ENCODE results near the gene AFF1. TPM values are rescaled to one million over a fixed set of nuclear protein-coding genes. Genes with fewer than 3 reads are reported as not detected.
A peak's percentile ranks its signal among the peaks of the same experiment; 100 is the strongest.

Gene AFF1
- total and polyA plus RNA-seq, 4 donors: 7.2 to 42.8 (median 21.5) TPM

DNA sequence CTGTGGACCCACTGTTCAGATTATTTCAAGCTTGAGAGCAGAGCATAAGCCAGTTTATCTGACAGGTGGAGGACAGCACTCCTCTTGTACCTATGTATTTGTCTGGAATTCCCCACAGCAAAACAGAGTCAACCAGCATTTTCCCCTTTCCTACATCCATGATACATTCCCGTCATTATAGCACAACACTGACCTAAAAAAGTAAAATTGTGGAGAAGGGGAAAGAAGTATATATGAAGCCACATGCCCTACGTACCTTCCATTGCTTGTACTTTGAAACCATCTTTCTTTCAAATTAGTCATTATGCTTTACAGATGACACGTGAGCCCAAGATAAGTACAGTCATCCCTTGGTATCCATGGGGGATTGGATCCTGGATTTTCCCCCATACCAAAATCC lies 212.3 kb downstream of the AFF1 start:
- DNase-seq (ENCODE audit: low spot score): no peak
- no peak overlapping the region for H3K9ac ChIP-seq (ENCODE audit: low read depth in 1 of 2, low read length in 2 of 2)
- no peak overlapping the region for H3K27ac ChIP-seq (ENCODE audit: low read depth in 1 of 2, low read length in 2 of 2)
- peaks cover 0 to 2% (median 0%) of the 10 kb centered on the region in 4 donors for H3K4me1 ChIP-seq (ENCODE audit: control insufficient read depth in 4 of 4, insufficient read depth in 4 of 4, low read length in 3 of 4)
- no peak overlapping the region for H3K4me3 ChIP-seq (ENCODE audit: low read depth in 1 of 3, low read length in 3 of 3)
- H3K9me3 ChIP-seq (ENCODE audit: control insufficient read depth in 4 of 4, low read length in 3 of 4): no peaks in the 10 kb centered on the region
- peaks cover 0 to 5% (median 3%) of the 10 kb centered on the region in 4 donors for H3K36me3 ChIP-seq (ENCODE audit: control insufficient read depth in 4 of 4, insufficient read depth in 3 of 4, low read depth in 1 of 4, low read length in 3 of 4)
- TF ChIP-seq FOXA1 (IDR thresholded peaks at IDR 0.05) (no peak), GABPA (IDR thresholded peaks at IDR 0.05 in 1 of 2, conservative IDR thresholded peaks at IDR 0.05 in 1 of 2) (no peak), EGR1 (IDR thresholded peaks at IDR 0.05; ENCODE audit: low read depth in 2 of 2) (no peak), NR2F2 (IDR thresholded peaks at IDR 0.05) (no peak), RAD21 (IDR thresholded peaks at IDR 0.05) (no peak), TAF1 (conservative IDR thresholded peaks at IDR 0.05) (no peak), FOXA2 (IDR thresholded peaks at IDR 0.05) (no peak)
- TF ChIP-seq, protein P1, sequence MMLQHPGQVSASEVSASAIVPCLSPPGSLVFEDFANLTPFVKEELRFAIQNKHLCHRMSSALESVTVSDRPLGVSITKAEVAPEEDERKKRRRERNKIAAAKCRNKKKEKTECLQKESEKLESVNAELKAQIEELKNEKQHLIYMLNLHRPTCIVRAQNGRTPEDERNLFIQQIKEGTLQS (IDR thresholded peaks at IDR 0.05): no peak
- TF ChIP-seq, protein P2, sequence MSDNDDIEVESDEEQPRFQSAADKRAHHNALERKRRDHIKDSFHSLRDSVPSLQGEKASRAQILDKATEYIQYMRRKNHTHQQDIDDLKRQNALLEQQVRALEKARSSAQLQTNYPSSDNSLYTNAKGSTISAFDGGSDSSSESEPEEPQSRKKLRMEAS (IDR thresholded peaks at IDR 0.05): no peak
- H3K27me3 ChIP-seq (ENCODE audit: control insufficient read depth in 4 of 4, insufficient read depth in 4 of 4, low read length in 3 of 4): no peaks in the 10 kb centered on the region
- 90% methylated on average over 3 of the region's 3 CpGs for WGBS

DNA sequence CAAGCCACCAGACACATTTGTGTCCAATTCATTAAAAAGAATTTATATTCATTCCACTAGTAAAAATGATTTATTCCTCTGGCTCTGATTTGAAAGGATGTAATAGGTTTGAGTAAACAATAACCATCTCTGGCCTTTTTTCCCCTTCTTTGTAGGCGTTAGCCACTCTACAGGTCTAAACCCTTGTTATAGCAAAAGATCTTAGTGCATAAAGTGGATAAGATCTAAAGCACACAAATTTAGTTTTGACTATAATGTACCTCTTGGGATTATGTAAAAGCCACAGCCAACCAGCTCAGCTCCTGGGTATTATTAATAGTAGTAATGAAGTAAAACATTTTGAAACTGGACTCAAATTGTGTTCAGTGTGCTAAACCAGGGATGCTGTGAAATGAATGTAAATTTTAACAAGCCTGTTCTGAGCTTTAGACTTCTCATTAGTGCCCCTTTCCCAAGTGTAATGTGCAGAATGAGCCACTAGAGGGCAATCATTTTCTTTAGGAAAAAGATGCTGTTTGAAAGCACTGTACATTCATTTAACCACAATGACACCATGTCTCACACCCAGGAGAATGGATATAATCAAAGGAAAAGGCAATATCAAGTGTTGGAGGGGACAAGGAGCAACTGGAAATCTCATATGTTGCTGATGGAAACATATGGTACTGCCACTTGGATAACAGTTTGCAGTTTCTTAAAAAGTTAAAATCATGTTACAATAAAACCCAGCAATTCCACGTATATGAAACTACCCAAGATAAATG lies 215.9 kb downstream of the AFF1 start:
- Histone ChIP-seq H3K4me3 (ENCODE audit: low read depth in 1 of 3, low read length in 3 of 3) (no peak overlapping the region), H3K9ac (ENCODE audit: low read depth in 1 of 2, low read length in 2 of 2) (no peak overlapping the region), H3K27me3 (ENCODE audit: control insufficient read depth in 4 of 4, insufficient read depth in 4 of 4, low read length in 3 of 4) (no peaks in the 10 kb centered on the region), H3K4me1 (ENCODE audit: control insufficient read depth in 4 of 4, insufficient read depth in 4 of 4, low read length in 3 of 4) (peaks cover 0 to 5% (median 0%) of the 10 kb centered on the region in 4 donors), H3K9me3 (ENCODE audit: control insufficient read depth in 4 of 4, low read length in 3 of 4) (no peaks in the 10 kb centered on the region), H3K36me3 (ENCODE audit: control insufficient read depth in 4 of 4, insufficient read depth in 3 of 4, low read depth in 1 of 4, low read length in 3 of 4) (no peaks in the 10 kb centered on the region), H3K27ac (ENCODE audit: low read depth in 1 of 2, low read length in 2 of 2) (no peak overlapping the region)
- WGBS: 44% methylated on average over 2 of the region's 2 CpGs
- DNase-seq (ENCODE audit: low spot score): peak; percentile 53
- TF ChIP-seq, protein P2 (IDR thresholded peaks at IDR 0.05): no peak
- TF ChIP-seq HNF4G (IDR thresholded peaks at IDR 0.05): no peak
- no peak for TF ChIP-seq NR2F2 (IDR thresholded peaks at IDR 0.05)
- peak; percentile 95 to 97 for TF ChIP-seq RAD21 (IDR thresholded peaks at IDR 0.05)
- no peak for TF ChIP-seq FOXA2 (IDR thresholded peaks at IDR 0.05)
- TF ChIP-seq SP1 (IDR thresholded peaks at IDR 0.05): no peak
- TF ChIP-seq RXRA (IDR thresholded peaks at IDR 0.05): no peak
- TF ChIP-seq GABPA (IDR thresholded peaks at IDR 0.05 in 1 of 2, conservative IDR thresholded peaks at IDR 0.05 in 1 of 2): no peak
- no peak for TF ChIP-seq FOXA1 (IDR thresholded peaks at IDR 0.05)
- TF ChIP-seq, protein P1 (IDR thresholded peaks at IDR 0.05): peak; percentile 8
- no peak for TF ChIP-seq TAF1 (conservative IDR thresholded peaks at IDR 0.05)
- no peak for TF ChIP-seq YY1 (IDR thresholded peaks at IDR 0.05)
- no peak for TF ChIP-seq EGR1 (IDR thresholded peaks at IDR 0.05; ENCODE audit: low read depth in 2 of 2)
- TF ChIP-seq, protein P3, sequence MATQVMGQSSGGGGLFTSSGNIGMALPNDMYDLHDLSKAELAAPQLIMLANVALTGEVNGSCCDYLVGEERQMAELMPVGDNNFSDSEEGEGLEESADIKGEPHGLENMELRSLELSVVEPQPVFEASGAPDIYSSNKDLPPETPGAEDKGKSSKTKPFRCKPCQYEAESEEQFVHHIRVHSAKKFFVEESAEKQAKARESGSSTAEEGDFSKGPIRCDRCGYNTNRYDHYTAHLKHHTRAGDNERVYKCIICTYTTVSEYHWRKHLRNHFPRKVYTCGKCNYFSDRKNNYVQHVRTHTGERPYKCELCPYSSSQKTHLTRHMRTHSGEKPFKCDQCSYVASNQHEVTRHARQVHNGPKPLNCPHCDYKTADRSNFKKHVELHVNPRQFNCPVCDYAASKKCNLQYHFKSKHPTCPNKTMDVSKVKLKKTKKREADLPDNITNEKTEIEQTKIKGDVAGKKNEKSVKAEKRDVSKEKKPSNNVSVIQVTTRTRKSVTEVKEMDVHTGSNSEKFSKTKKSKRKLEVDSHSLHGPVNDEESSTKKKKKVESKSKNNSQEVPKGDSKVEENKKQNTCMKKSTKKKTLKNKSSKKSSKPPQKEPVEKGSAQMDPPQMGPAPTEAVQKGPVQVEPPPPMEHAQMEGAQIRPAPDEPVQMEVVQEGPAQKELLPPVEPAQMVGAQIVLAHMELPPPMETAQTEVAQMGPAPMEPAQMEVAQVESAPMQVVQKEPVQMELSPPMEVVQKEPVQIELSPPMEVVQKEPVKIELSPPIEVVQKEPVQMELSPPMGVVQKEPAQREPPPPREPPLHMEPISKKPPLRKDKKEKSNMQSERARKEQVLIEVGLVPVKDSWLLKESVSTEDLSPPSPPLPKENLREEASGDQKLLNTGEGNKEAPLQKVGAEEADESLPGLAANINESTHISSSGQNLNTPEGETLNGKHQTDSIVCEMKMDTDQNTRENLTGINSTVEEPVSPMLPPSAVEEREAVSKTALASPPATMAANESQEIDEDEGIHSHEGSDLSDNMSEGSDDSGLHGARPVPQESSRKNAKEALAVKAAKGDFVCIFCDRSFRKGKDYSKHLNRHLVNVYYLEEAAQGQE (IDR thresholded peaks at IDR 0.05): no peak
- TF ChIP-seq, protein P4, sequence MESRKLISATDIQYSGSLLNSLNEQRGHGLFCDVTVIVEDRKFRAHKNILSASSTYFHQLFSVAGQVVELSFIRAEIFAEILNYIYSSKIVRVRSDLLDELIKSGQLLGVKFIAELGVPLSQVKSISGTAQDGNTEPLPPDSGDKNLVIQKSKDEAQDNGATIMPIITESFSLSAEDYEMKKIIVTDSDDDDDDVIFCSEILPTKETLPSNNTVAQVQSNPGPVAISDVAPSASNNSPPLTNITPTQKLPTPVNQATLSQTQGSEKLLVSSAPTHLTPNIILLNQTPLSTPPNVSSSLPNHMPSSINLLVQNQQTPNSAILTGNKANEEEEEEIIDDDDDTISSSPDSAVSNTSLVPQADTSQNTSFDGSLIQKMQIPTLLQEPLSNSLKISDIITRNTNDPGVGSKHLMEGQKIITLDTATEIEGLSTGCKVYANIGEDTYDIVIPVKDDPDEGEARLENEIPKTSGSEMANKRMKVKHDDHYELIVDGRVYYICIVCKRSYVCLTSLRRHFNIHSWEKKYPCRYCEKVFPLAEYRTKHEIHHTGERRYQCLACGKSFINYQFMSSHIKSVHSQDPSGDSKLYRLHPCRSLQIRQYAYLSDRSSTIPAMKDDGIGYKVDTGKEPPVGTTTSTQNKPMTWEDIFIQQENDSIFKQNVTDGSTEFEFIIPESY (IDR thresholded peaks at IDR 0.05): no peak
- no peak for TF ChIP-seq JUND (IDR thresholded peaks at IDR 0.05)
- peak in 1 of 2 donors; percentile 30 for TF ChIP-seq HNF4A (conservative IDR thresholded peaks at IDR 0.05)
- TF ChIP-seq, protein P5, sequence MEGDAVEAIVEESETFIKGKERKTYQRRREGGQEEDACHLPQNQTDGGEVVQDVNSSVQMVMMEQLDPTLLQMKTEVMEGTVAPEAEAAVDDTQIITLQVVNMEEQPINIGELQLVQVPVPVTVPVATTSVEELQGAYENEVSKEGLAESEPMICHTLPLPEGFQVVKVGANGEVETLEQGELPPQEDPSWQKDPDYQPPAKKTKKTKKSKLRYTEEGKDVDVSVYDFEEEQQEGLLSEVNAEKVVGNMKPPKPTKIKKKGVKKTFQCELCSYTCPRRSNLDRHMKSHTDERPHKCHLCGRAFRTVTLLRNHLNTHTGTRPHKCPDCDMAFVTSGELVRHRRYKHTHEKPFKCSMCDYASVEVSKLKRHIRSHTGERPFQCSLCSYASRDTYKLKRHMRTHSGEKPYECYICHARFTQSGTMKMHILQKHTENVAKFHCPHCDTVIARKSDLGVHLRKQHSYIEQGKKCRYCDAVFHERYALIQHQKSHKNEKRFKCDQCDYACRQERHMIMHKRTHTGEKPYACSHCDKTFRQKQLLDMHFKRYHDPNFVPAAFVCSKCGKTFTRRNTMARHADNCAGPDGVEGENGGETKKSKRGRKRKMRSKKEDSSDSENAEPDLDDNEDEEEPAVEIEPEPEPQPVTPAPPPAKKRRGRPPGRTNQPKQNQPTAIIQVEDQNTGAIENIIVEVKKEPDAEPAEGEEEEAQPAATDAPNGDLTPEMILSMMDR (IDR thresholded peaks at IDR 0.05; ENCODE audit: low read depth, low read length, missing input control): peak; percentile 93

All from liver (tissue), 9 donors.